ENCODE measurements around the gene MEX3A. TPM values are rescaled to one million over a fixed set of nuclear protein-coding genes. Genes with fewer than 3 reads are reported as not detected.
"Not testable (repeated sequence)": the region's sequence is repeated elsewhere in the genome, so short reads cannot be mapped to it uniquely, and the experiment has no call there.

MEX3A gene
- total RNA-seq, 3 donors from 2014 or later = 0.32 to 2.5 (median 0.66) TPM

GRCh38 chr1:156128308-156128653, 46.0 kb upstream of the MEX3A start:
- H3K4me1 ChIP-seq (ENCODE audit: low read depth) = peaks cover 70% of the 10 kb centered on the region
- H3K36me3 ChIP-seq (ENCODE audit: low read depth) = peaks cover 4% of the 10 kb centered on the region
- no peaks in the 10 kb centered on the region for H3K9me3 ChIP-seq
- intact Hi-C loops (cut with DNase I, micrococcal nuclease) = no loop called here
- no peak for ATAC-seq
- TF ChIP-seq CTCF (IDR thresholded peaks at IDR 0.05) = no peak
- DNase-seq = no peak
- H3K4me3 ChIP-seq = no peak overlapping the region

GRCh38 chr1:156126630-156127534, 44.6 kb upstream of the MEX3A start:
- H3K36me3 ChIP-seq (ENCODE audit: low read depth) = peaks cover 4% of the 10 kb centered on the region
- ATAC-seq = peak; percentile 4
- intact Hi-C loops (cut with DNase I, micrococcal nuclease) = no loop called here
- no peaks in the 10 kb centered on the region for H3K9me3 ChIP-seq
- DNase-seq = peak; percentile 47 to 80 (median 59)
- TF ChIP-seq CTCF (IDR thresholded peaks at IDR 0.05) = no peak
- no peak overlapping the region for H3K4me3 ChIP-seq
- peaks cover 84% of the 10 kb centered on the region for H3K4me1 ChIP-seq (ENCODE audit: low read depth)

- peak; percentile 64 to 91 (median 81) for DNase-seq
- H3K4me3 ChIP-seq = no peak overlapping the region
- peak; percentile 36 for ATAC-seq
- H3K9me3 ChIP-seq = no peaks in the 10 kb centered on the region
- TF ChIP-seq CTCF (IDR thresholded peaks at IDR 0.05) = no peak
- H3K36me3 ChIP-seq (ENCODE audit: low read depth) = no peaks in the 10 kb centered on the region
- H3K4me1 ChIP-seq (ENCODE audit: low read depth) = peaks cover 91% of the 10 kb centered on the region
- intact Hi-C loops (cut with DNase I, micrococcal nuclease) = no loop called here
Observed at GRCh38 chr1:156126043-156126629, 43.9 kb upstream of the MEX3A start.

- H3K4me3 ChIP-seq; ATAC-seq; intact Hi-C loops (cut with DNase I, micrococcal nuclease); H3K36me3 ChIP-seq (ENCODE audit: low read depth); DNase-seq; H3K9me3 ChIP-seq: not testable (repeated sequence)
- peaks cover 96% of the 10 kb centered on the region for H3K4me1 ChIP-seq (ENCODE audit: low read depth)
Observed at GRCh38 chr1:156125544-156125943, 43.3 kb upstream of the MEX3A start.

GRCh38 chr1:156124557-156125483, 42.6 kb upstream of the MEX3A start:
- Histone ChIP-seq H3K4me1 (ENCODE audit: low read depth) (peaks cover 97% of the 10 kb centered on the region), H3K36me3 (ENCODE audit: low read depth) (no peaks in the 10 kb centered on the region), H3K9me3 (no peaks in the 10 kb centered on the region), H3K4me3 (no peak overlapping the region)
- DNase-seq = peak; percentile 81 to 88 (median 83)
- no peak for TF ChIP-seq CTCF (IDR thresholded peaks at IDR 0.05)
- intact Hi-C loops (cut with DNase I, micrococcal nuclease) = no loop called here
- peak; percentile 62 for ATAC-seq

Measured in mucosa of descending colon (tissue), 3 donors.